OCI-LY7 (cell line): ENCODE data around the gene WDR54.

Source experiments
- CTCF ChIP-seq: fragments of 200-600 bp; sonication (generic); conservative IDR thresholded peaks from 2 replicates; pipeline ENCODE4 v1.5.1; 2014; ENCODE audit warnings: mild to moderate bottlenecking, antibody characterized with exemption, low read length, moderate library complexity, mixed read lengths
- EZH2phosphoT487 ChIP-seq: fragments of 200-600 bp; sonication (generic); IDR thresholded peaks from 2 replicates; pipeline ENCODE4 v1.6.1; 2018; ENCODE audit warnings: low read depth, borderline replicate concordance, mild to moderate bottlenecking, mixed run types, antibody characterized with exemption, low read length, moderate library complexity, mixed read lengths

GRCh38 chr2:74390606-74391005 lies 30.9 kb upstream of the WDR54 start:
- TF ChIP-seq CTCF: no peak
- no peak for TF ChIP-seq EZH2phosphoT487
